Thyroid gland (tissue), 4 donors: Measurements from ENCODE around the gene PTBP1. TPM values are rescaled to one million over a fixed set of nuclear protein-coding genes. Genes with fewer than 3 reads are reported as not detected.
"Not testable (repeated sequence)": the region's sequence is repeated elsewhere in the genome, so short reads cannot be mapped to it uniquely, and the experiment has no call there.

Experiments used
- DNase-seq, 2 donors: peaks; one replicate each; pipeline ENCODE4 v3.0.0-alpha.2; 2019
- H3K27ac ChIP-seq, 3 donors: fragments of 200-600 bp; sonication (generic); 1 replicate in 2 of 3; 2 replicates in 1 of 3; pipeline ENCODE4 v1.5.1; 2016 to 2019; ENCODE audit warnings: mild to moderate bottlenecking in 1 of 3, moderate library complexity in 1 of 3
- H3K27me3 ChIP-seq: fragments of 200-600 bp; sonication (generic); one replicate; pipeline ENCODE4 v1.5.1; 2019
- H3K36me3 ChIP-seq, 2 donors: fragments of 200-600 bp; sonication (generic); one replicate each; pipeline ENCODE4 v1.5.1; 2016 to 2019
- H3K4me1 ChIP-seq, 2 donors: fragments of 200-600 bp; sonication (generic); one replicate each; pipeline ENCODE4 v1.5.1; 2017 to 2019
- H3K4me3 ChIP-seq, 3 donors: fragments of 200-600 bp; sonication (generic); replicated peaks in 1 of 3; 1 replicate in 2 of 3; 2 replicates in 1 of 3; pipeline ENCODE4 v1.5.1; 2016; ENCODE audit warnings: mild to moderate bottlenecking in 1 of 3
- H3K9me3 ChIP-seq: fragments of 200-600 bp; sonication (generic); one replicate; pipeline ENCODE4 v1.5.1; 2017
- CTCF ChIP-seq, 6 experiments: fragments of 200-600 bp in 3 of 6; fragments of 450-650 bp in 3 of 6; sonication (generic) in 3 of 6; IDR thresholded peaks; one replicate each; pipeline ENCODE4 v1.5.1; 2016 to 2019; ENCODE audit warnings: antibody characterized with exemption in 6 of 6, mild to moderate bottlenecking in 2 of 6, inconsistent platforms in 1 of 6, moderate library complexity in 1 of 6
- POLR2A ChIP-seq, 2 donors: fragments of 450-650 bp; IDR thresholded peaks; one replicate each; pipeline ENCODE4 v1.6.1; 2017; ENCODE audit warnings: antibody characterized with exemption in 2 of 2, mild to moderate bottlenecking in 2 of 2, moderate library complexity in 1 of 2
- WGBS, 2 donors: methylation state at CpG; one replicate each; pipeline ENCODE4 v1.1.5; 2017; 5-methylcytosine and 5-hydroxymethylcytosine counted together
- intact Hi-C: fragments of 100-400 bp; cut with DNase I; formaldehyde crosslinking; loops from one replicate; pipeline ENCODE4 v1.15.1; 2023
- total RNA-seq, 4 donors: library from RNA; depleted of rRNA; stranded (reverse); fragments of >200 nt; gene quantifications; one replicate each; pipeline ENCODE4 v1.2.3, GENCODE V29; 2016

The PTBP1 gene
- total RNA-seq, 4 donors from 2014 or later: 161 to 277 (median 199) TPM

DNA sequence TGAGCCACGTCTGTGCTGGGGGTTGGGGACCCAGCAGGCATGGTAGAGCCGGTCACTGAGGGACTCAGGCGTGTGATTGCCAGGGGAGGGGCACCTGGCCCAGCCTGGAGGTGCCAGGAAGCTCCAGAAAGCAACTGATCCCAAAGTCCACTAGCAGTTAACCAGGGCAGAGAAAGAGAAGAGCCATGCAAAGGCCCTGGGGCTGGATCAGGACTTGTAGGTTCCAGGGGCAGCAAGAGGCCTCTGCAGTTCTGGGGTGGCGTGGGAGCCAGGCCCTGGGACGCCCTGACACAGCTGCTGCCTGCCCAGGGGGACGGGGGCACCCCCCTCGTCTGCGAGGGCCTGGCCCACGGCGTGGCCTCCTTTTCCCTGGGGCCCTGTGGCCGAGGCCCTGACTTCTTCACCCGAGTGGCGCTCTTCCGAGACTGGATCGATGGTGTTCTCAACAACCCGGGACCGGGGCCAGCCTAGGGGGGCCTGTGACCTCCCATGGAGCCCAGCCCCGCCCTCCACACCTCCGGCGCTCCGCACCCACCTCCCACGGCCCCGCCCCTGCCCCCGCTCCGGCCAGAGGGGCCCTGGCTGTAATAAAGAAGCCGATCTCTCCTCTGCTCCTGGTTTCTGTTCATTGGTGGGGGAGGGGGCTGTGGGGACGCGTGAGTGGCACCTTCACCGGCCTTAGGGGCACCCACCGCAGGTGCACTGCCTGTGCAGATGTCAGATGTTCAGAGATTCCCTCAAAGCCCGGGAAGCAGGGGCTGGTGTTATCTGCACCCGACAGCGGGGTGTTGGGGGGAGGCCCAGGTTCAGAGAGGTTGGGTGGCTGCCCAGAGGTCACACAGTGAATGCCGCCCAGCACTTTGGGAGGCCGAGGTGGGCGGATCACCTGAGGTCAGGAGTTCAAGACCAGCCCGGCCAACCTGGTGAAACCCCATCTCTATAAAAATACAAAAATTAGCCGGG lies 34.4 kb downstream of the PTBP1 start:
- Histone ChIP-seq H3K27me3 (no peaks in the 10 kb centered on the region), H3K4me3 (no peak overlapping the region), H3K27ac (no peak overlapping the region), H3K4me1 (no peaks in the 10 kb centered on the region), H3K9me3 (no peaks in the 10 kb centered on the region), H3K36me3 (no peaks in the 10 kb centered on the region)
- peak in 1 of 2 donors; percentile 21 for DNase-seq
- intact Hi-C loops: no loop called here
- TF ChIP-seq POLR2A (IDR thresholded peaks at IDR 0.05): no peak
- no peak for TF ChIP-seq CTCF (IDR thresholded peaks at IDR 0.05)
- 57 to 82% methylated on average over 10 to 33 of the region's 38 CpGs for WGBS, 2 donors

DNA sequence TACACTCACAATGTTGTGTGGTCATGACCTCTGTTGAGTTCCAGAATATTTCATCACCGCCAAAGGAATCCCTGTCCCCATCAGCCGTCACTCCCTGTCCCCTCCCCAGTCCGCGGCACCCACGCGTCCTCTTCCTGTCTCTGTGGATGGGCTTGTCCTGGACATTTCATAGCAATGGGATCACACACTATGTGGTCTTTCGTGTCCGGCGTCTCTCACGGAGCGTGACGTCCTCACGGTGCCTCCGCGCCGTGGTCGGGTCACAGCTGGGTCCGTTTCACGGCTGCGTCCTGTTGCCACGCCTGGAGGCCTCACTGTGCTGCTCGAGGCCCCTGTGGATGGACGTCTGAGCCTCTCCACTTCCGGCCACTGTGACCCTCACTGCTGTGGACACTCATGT lies 37.0 kb downstream of the PTBP1 start:
- 69 to 80% methylated on average over 21 to 24 of the region's 24 CpGs for WGBS, 2 donors
- Histone ChIP-seq H3K27me3 (no peaks in the 10 kb centered on the region), H3K27ac (no peak overlapping the region), H3K36me3 (no peaks in the 10 kb centered on the region), H3K4me1 (no peaks in the 10 kb centered on the region), H3K4me3 (no peak overlapping the region), H3K9me3 (no peaks in the 10 kb centered on the region)
- no peak for TF ChIP-seq POLR2A (IDR thresholded peaks at IDR 0.05)
- no peak for TF ChIP-seq CTCF (IDR thresholded peaks at IDR 0.05)
- no peak for DNase-seq
- intact Hi-C loops: no loop called here

DNA sequence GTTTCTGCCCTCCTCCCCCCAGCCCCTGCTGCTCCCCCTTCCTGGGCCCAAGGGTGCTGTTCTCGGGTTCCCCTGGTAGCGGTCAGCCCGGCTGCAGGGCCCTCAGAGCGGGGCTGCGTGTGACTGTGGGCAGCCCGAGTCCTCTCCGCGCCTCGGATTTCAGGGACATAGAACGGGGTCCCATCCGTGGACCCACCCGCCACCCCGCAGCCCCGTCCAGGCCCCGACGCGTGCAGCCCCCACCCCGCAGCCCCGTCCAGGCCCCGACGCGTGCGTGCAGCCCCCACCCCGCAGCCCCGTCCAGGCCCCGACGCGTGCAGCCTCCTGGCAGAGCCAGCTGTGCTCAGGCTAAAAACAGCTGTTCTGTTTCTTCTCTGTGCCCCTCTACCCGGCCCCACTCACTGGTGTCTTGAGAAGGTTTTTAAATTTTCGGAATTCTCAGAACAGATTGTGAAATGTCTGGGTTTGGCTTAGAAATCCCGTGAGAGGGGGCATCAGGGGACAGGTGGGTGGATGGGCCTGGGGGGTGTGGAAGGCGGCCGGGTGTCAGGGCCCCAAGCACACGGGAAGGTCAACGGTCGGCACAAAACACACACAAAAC lies 38.1 kb downstream of the PTBP1 start:
- DNase-seq: no peak
- H3K27ac ChIP-seq: no peak overlapping the region
- intact Hi-C loops: no loop called here
- no peaks in the 10 kb centered on the region for H3K9me3 ChIP-seq
- H3K4me3 ChIP-seq: no peak overlapping the region
- H3K4me1 ChIP-seq: no peaks in the 10 kb centered on the region
- 77% methylated on average over 28 to 33 of the region's 36 CpGs for WGBS, 2 donors
- no peak for TF ChIP-seq POLR2A (IDR thresholded peaks at IDR 0.05)
- no peak for TF ChIP-seq CTCF (IDR thresholded peaks at IDR 0.05)
- no peaks in the 10 kb centered on the region for H3K27me3 ChIP-seq
- no peaks in the 10 kb centered on the region for H3K36me3 ChIP-seq

DNA sequence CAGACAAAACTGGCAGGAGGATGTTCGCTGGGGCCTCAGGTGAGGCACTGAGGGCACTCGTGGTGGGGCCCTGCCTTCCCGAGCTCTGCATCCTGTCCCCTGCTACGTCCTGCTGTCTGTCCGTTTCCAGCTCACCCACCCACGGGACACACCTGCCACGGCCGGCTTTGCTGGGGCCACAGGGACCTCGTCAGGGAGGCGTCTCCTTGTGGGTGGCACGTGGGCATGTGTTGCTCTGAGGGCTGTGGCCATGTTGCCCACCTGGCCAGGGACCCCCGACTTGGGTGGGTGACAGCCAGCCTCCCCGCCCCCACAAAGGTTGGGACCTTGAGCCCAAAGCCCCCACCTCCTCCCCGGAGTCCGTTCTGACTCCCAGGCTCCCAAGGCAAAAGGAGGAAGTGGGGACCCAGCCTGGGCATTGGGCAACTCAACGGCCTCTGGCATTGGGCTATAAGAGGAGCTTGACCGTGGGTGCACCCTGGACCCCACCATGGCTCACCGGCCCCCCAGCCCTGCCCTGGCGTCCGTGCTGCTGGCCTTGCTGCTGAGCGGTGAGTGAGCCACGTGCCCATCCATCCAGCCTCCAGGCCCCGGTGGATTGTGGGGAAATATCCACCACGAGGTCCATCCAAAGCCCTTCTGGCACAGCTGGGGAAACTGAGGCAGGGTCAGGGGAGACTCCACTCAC lies 43.4 kb downstream of the PTBP1 start, which contains the start of gene PRTN3:
Gene PRTN3, plus strand, starts transcription at position 481 of the 688 bp plus-strand sequence. Its CDS starts 10 bp downstream, at position 491.
- H3K27ac ChIP-seq: no peak within 1 kb of the TSS
- 70 to 72% methylated on average over 4 to 10 of the region's 24 CpGs for WGBS, 2 donors
- H3K9me3 ChIP-seq: no peaks in the 10 kb centered on the region
- TF ChIP-seq POLR2A (IDR thresholded peaks at IDR 0.05) (no peak), CTCF (IDR thresholded peaks at IDR 0.05) (no peak)
- no peaks in the 10 kb centered on the region for H3K27me3 ChIP-seq
- H3K36me3 ChIP-seq: no peaks in the 10 kb centered on the region
- no peak within 1 kb of the TSS for H3K4me3 ChIP-seq
- intact Hi-C loops: no loop called here
- DNase-seq: no peak
- H3K4me1 ChIP-seq: peaks cover 10 to 14% of the 10 kb centered on the region in 2 donors

DNA sequence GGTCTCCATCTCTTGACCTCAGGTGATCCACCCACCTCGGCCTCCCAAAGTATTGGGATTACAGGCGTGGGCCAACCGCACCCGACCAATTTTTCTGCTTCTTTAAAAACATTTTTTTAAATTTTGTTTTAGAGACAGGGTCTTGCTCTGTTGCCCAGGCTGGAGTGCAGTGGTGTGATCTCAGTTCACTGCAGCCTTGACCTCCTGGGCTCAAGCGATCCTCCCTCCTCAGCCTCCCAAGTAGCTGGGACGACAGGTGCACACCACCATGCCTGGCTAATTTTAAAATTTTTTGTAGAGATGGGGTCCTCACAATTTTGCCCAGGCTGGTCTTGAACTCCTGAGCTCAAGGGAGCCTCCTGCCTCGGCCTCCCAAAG lies 45.5 kb downstream of the PTBP1 start:
- H3K4me1 ChIP-seq: peaks cover 12 to 14% of the 10 kb centered on the region in 2 donors
- H3K27me3 ChIP-seq, H3K4me3 ChIP-seq, H3K9me3 ChIP-seq, H3K36me3 ChIP-seq, H3K27ac ChIP-seq, intact Hi-C loops, DNase-seq: not testable (repeated sequence)
- WGBS, 2 donors: 80 to 89% methylated on average over 7 of the region's 7 CpGs
